Type B pancreatic cell (in vitro differentiated cells): ENCODE results near the gene TGFBR1. TPM values are rescaled to one million over a fixed set of nuclear protein-coding genes. Genes with fewer than 3 reads are reported as not detected.

Experiments used
- DNase-seq: peaks from one replicate; pipeline ENCODE4 v3.0.0; 2021; ENCODE audit warnings: mixed read lengths; ENCODE audit not compliant: unreplicated experiment; ENCODE audit errors: extremely low spot score
- H3K27ac Mint-ChIP-seq: 2 replicates; pipeline ENCODE4 v1.8.0; 2021; ENCODE audit warnings: mild to moderate bottlenecking, mixed read lengths
- H3K27me3 Mint-ChIP-seq: 2 replicates; pipeline ENCODE4 v1.8.0; 2021; ENCODE audit warnings: mixed read lengths
- H3K36me3 Mint-ChIP-seq: 2 replicates; pipeline ENCODE4 v1.8.0; 2021; ENCODE audit warnings: mixed read lengths
- H3K4me1 Mint-ChIP-seq: one replicate; pipeline ENCODE4 v1.8.0; 2021; ENCODE audit warnings: mixed read lengths; ENCODE audit not compliant: unreplicated experiment
- H3K4me3 Mint-ChIP-seq: 2 replicates; pipeline ENCODE4 v1.8.0; 2021; ENCODE audit warnings: mild to moderate bottlenecking, mixed read lengths
- H3K9me3 Mint-ChIP-seq: 2 replicates; pipeline ENCODE4 v1.8.0; 2021; ENCODE audit warnings: mixed read lengths
- total RNA-seq: library from RNA; stranded (reverse); gene quantifications from 2 replicates; pipeline ENCODE4 v1.2.1, GENCODE V29; 2021; ENCODE audit warnings: low replicate concordance
- TF ChIP-seq, protein P1 (sequence below): fragments of 200-600 bp; sonication (generic); conservative IDR thresholded peaks from 2 replicates; pipeline ENCODE4 v1.5.0; 2021; ENCODE audit warnings: antibody characterized with exemption, mild to moderate bottlenecking

The TGFBR1 gene
- total RNA-seq, 1 donor from 2014 or later, result 88.1 TPM

- no peaks in the 10 kb centered on the region for H3K9me3 Mint-ChIP-seq
- TF ChIP-seq, protein P1, sequence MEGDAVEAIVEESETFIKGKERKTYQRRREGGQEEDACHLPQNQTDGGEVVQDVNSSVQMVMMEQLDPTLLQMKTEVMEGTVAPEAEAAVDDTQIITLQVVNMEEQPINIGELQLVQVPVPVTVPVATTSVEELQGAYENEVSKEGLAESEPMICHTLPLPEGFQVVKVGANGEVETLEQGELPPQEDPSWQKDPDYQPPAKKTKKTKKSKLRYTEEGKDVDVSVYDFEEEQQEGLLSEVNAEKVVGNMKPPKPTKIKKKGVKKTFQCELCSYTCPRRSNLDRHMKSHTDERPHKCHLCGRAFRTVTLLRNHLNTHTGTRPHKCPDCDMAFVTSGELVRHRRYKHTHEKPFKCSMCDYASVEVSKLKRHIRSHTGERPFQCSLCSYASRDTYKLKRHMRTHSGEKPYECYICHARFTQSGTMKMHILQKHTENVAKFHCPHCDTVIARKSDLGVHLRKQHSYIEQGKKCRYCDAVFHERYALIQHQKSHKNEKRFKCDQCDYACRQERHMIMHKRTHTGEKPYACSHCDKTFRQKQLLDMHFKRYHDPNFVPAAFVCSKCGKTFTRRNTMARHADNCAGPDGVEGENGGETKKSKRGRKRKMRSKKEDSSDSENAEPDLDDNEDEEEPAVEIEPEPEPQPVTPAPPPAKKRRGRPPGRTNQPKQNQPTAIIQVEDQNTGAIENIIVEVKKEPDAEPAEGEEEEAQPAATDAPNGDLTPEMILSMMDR, result no peak
- no peaks in the 10 kb centered on the region for H3K36me3 Mint-ChIP-seq
- H3K4me1 Mint-ChIP-seq, result peaks cover 6% of the 10 kb centered on the region
- H3K27me3 Mint-ChIP-seq, result no peaks in the 10 kb centered on the region
- no peak overlapping the region for H3K27ac Mint-ChIP-seq
- no peak overlapping the region for H3K4me3 Mint-ChIP-seq
- no peak for DNase-seq
Measured at GRCh38 chr9:99069075-99069474, 35.8 kb upstream of the TGFBR1 start.

DNA sequence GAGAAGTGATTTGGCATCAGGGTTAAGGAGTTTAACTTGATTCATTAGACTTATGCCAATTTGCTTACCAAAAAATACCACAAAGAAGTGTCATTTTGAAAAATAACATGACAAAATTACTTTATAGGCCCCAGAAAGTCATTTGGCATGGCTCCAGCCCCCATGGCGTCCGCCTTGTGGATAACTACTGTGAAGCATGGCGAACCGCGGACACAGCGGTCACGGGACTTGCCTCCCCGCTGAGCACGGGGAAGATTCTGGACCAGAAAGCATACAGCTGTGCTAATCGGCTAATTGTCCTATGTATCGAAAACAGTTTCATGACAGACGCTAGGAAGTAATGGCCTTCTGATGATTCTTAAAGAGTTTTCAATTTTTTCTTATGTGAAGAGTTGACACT is 35.4 kb upstream of the TGFBR1 start:
- H3K4me1 Mint-ChIP-seq, result peaks cover 6% of the 10 kb centered on the region
- DNase-seq, result no peak
- no peaks in the 10 kb centered on the region for H3K36me3 Mint-ChIP-seq
- TF ChIP-seq, protein P1, result no peak
- H3K27ac Mint-ChIP-seq, result no peak overlapping the region
- H3K4me3 Mint-ChIP-seq, result no peak overlapping the region
- H3K27me3 Mint-ChIP-seq, result no peaks in the 10 kb centered on the region
- no peaks in the 10 kb centered on the region for H3K9me3 Mint-ChIP-seq

DNA sequence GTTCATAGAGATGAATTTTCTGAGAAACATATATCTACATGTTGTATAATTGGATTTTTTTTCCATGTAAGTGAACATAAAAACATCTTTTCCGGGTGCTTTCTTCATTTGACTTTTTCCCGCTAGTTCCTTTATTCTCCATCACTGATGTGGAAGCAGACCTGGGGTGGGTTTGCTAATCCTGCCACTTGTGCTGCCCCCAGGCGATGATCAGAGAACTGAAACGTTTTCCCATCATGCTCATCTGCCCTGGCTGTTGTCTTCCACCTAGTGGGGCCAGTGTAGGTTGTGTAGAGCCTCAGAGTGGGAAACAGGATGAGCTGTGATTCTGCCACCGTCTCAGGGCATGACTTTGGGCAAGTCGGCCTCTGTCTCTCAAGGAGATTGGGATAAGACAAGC is 34.2 kb upstream of the TGFBR1 start:
- H3K27ac Mint-ChIP-seq, result no peak overlapping the region
- H3K27me3 Mint-ChIP-seq, result peaks cover 4% of the 10 kb centered on the region
- no peaks in the 10 kb centered on the region for H3K36me3 Mint-ChIP-seq
- no peak for DNase-seq
- H3K9me3 Mint-ChIP-seq, result no peaks in the 10 kb centered on the region
- H3K4me3 Mint-ChIP-seq, result no peak overlapping the region
- peaks cover 6% of the 10 kb centered on the region for H3K4me1 Mint-ChIP-seq
- TF ChIP-seq, protein P1, result no peak

DNA sequence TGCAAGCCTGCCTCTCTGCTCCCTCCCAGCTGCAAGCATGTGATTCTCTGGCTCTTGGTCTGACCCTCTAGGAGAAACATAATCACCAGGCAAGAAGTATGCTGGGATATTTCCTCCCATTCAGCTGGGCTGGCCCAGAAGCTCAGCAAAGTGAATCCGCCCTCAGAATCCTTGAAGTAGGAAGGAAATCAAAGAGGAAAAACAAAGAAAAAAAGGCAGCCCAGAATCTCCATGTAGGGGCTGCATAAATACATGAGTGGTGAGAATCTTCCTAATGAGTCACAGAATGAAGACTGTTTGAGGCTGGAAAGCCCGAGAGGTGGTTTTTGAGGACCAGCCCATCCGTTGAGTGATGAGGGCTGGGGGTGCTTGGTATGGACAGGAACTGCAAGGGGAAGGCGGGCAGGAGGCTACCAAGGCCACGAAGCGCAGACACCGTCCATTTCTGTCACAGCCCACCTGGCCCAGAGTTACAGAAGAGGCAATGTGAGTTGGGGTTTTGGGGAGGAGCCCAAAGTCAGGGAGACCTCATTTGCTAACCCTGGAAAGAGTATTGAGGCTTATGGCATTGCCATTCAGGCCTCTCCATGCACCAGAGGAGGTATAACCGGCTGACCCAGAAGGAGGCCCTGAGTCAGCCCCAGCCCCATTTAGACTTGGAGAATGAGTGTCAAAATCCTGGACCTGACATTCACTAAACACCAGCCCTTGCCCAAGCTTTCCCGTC is 33.4 kb upstream of the TGFBR1 start:
- Mint-ChIP-seq H3K27me3 (peaks cover 7% of the 10 kb centered on the region), H3K36me3 (no peaks in the 10 kb centered on the region), H3K4me1 (peaks cover 6% of the 10 kb centered on the region), H3K4me3 (no peak overlapping the region), H3K9me3 (no peaks in the 10 kb centered on the region), H3K27ac (no peak overlapping the region)
- TF ChIP-seq, protein P1, result no peak
- DNase-seq, result no peak

DNA sequence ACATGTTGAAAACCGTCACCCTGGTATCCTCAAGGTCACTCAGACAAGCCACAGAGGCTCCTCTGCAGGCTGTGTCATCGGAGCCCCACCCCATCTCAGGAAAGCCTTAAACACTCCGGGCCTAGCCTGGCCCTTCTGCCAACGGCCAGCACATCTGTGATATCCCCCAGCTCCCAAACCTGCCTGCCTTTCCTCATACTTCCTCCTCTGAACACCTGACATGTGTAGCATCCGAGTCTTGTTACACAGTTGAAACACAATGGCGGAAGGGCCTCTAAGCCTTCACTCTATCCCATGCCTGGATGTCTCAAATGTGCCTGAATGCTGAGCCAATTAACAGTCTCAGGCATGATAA is 32.9 kb upstream of the TGFBR1 start:
- Mint-ChIP-seq H3K27ac (no peak overlapping the region), H3K4me1 (peaks cover 6% of the 10 kb centered on the region), H3K4me3 (no peak overlapping the region), H3K9me3 (no peaks in the 10 kb centered on the region), H3K36me3 (no peaks in the 10 kb centered on the region), H3K27me3 (peaks cover 13% of the 10 kb centered on the region)
- TF ChIP-seq, protein P1, result no peak
- DNase-seq, result no peak

- no peak overlapping the region for H3K4me3 Mint-ChIP-seq
- no peak overlapping the region for H3K27ac Mint-ChIP-seq
Measured at GRCh38 chr9:99073347-99073746, 31.6 kb upstream of the TGFBR1 start.

More at GRCh38 chr9:99073347-99073746, 31.6 kb upstream of the TGFBR1 start:
- Mint-ChIP-seq H3K9me3 (no peaks in the 10 kb centered on the region), H3K36me3 (no peaks in the 10 kb centered on the region), H3K27me3 (peaks cover 14% of the 10 kb centered on the region), H3K4me1 (peaks cover 6% of the 10 kb centered on the region)
- TF ChIP-seq, protein P1, result no peak
- no peak for DNase-seq
